HG03378 (cell line): Measurements from ENCODE around the gene MYO18A.

ENCODE experiments used
- ATAC-seq: cut with Tn5 transposase; IDR thresholded peaks from one replicate; pipeline ENCODE4 v1.9.1; 2021; ENCODE audit warnings: mild to moderate bottlenecking, moderate library complexity; ENCODE audit not compliant: unreplicated experiment

Gene MYO18A

GRCh38 chr17:29038085-29038795 lies 142.0 kb downstream of the MYO18A start:
- ATAC-seq = no peak

GRCh38 chr17:29037739-29038084 lies 142.5 kb downstream of the MYO18A start:
- no peak for ATAC-seq

- no peak for ATAC-seq
Measured at GRCh38 chr17:29036584-29036983, 143.6 kb downstream of the MYO18A start.

GRCh38 chr17:29034510-29034909 lies 145.7 kb downstream of the MYO18A start:
- no peak for ATAC-seq

- no peak for ATAC-seq
Measured at GRCh38 chr17:29032857-29033197, 147.4 kb downstream of the MYO18A start.

GRCh38 chr17:29032013-29032856 lies 148.0 kb downstream of the MYO18A start:
- ATAC-seq = no peak

GRCh38 chr17:29031488-29031887 lies 148.7 kb downstream of the MYO18A start:
- ATAC-seq = no peak

- no peak for ATAC-seq
Measured at GRCh38 chr17:29024316-29024952, 155.8 kb downstream of the MYO18A start.

- ATAC-seq = no peak
Measured at GRCh38 chr17:29022074-29022473, 158.1 kb downstream of the MYO18A start.

- ATAC-seq = no peak
Measured at GRCh38 chr17:29021226-29021625, 159.0 kb downstream of the MYO18A start.
